Embryonic facial prominence (tissue), 1 donor: ENCODE data around the gene ZBTB7C.

ENCODE experiments used
- DNase-seq: peaks from one replicate; pipeline ENCODE4 v3.0.0-alpha.2; 2016; ENCODE audit errors: extremely low spot score

ZBTB7C gene

GRCh38 chr18:48037481-48038271 is 371.5 kb downstream of the ZBTB7C start:
- DNase-seq, result no peak

DNA sequence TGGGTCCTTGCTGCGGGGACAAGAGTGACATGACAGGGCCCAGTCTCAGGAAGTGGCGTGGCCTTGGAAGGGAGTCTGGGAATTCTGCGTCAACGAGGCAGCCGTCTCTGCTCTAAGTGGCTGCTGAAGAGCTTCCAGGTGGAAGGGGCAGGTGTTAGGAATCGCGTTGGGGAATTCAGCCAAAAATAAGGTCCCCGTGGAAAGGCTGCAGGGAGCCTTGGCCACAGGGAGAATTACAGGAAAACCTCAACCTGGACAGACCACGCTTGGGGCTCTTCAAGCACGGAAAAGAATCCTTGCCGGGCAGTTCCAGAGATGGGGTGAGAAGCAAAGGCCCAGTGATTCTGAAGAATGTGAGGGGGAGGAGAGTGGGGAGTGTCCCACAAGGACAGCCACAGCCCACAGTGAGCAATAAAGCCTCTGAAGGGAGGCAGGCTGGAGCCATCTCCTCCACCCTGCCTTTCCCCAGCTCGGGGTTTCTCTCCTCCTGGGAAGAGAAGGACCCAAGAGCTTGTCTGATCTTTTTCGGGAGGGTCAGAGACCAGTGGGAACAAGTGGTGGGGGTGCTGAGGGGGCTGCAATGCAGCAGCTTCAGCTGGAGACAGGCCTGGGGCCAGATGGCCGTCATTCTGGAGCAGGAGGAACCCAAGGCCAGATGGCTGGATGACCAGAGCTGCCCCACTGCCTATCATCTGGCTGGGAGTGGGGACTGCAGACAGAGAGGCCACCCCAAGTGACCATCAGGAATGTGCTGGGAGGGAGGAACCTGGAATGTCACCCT is 372.4 kb downstream of the ZBTB7C start:
- no peak for DNase-seq

DNA sequence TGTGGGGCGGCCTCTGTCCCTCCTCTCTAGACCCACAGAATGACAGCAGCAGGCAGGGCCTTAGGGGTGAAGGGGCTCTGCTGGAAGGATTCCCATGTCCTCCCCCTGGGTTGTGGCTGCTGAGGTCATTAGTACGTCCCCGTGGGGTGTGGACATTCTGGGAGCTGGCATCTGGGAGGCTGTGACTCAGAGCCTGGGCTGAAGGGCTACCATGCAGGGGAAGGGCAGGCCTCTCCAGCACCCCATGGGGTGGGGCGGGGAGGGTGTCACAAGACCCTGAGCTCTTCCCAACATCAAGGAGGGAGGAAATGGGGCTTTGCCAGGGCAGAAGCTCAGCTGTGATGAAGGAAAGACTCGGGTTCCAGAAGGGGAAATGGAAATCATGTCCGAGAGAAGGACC is 373.0 kb downstream of the ZBTB7C start:
- DNase-seq, result no peak

GRCh38 chr18:48035556-48035860 is 373.7 kb downstream of the ZBTB7C start:
- DNase-seq, result no peak

- DNase-seq, result no peak
Observed at GRCh38 chr18:48034651-48035555, 374.3 kb downstream of the ZBTB7C start.

DNA sequence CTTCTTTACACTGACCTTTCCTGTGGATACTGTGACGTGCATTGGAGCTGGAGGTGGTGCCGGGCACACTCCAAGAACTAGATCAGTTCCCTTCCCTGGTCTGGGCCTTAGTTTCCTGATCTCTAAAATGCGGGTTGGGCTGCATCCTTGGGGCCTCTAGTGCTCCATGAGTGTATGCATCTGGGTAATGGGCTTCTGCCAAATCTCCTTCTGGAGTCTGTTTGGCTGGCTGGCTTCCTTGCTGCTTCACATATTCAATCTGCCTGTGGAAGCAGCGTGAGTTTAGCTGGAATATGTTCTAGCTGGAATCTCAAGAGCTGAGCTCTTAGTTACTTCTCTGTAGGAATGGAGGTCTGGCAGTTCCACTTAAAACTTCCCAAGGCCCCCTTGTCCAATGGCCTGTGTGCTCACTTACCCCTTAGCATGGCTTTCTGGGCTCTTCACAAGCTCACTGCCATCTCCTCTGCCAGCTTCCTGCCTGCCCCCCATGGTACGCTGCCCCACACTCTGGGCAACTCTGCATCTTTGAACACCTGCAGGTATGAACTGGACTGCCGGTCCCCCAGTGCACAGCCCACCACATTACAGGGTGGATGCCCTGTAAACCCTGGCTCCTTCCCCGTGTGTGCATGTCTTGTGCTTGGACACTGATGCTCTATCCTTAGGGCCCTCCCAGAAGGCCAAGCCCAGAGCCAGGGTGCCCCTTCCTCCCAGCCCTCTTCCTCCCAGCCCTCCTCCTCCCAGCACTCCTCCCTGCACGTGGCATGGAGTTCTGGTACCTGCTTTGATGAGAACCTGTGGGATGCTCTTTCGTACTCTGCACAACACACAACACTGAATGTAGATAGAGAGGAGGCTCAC is 375.2 kb downstream of the ZBTB7C start:
- DNase-seq, result no peak

DNA sequence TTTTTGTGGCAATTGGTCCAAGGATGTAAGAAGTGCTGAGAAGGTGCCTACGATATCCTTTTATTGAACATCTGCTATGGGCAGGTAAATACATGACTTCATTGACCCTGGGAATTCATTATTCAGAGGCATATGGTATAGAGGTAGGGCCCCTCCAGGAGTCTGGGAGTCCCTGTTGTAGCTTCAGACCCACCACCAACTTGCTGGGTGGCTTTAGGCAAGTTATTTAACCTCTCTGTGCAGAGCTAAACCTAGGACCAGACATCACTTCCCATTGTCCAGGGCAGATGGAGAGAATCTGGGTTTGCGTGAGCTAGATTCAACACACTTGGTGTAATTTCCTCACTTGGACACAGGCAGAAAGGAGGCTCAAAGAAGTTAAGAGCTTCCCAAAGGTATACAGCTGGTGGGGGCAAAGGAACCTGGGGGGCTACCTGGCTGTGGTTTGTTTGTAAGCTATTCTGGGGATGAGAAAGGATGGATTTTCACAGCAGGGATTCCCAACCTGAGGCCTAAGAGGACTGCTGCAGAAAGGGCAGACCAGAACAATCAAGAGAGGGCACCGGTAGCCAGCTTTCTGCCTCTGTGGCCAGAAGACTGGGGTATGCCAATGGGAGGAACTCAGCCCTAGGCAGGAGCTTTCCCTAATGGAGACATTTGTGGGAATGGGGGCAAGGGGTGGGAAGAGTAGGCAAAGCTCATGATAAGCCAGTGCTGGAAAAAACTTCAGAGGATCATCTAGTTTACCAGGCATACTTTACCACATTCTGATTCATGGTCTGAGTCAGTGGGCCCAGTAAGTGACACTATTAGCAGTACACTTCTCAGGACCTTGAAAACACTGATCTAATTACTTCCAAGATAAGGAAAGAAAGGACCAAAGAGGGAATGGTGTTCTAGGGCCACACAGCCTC is 376.1 kb downstream of the ZBTB7C start:
- no peak for DNase-seq

- no peak for DNase-seq
Observed at GRCh38 chr18:48031641-48032040, 377.5 kb downstream of the ZBTB7C start.

- peak; percentile 37 for DNase-seq
Observed at GRCh38 chr18:48030616-48031480, 378.3 kb downstream of the ZBTB7C start.

DNA sequence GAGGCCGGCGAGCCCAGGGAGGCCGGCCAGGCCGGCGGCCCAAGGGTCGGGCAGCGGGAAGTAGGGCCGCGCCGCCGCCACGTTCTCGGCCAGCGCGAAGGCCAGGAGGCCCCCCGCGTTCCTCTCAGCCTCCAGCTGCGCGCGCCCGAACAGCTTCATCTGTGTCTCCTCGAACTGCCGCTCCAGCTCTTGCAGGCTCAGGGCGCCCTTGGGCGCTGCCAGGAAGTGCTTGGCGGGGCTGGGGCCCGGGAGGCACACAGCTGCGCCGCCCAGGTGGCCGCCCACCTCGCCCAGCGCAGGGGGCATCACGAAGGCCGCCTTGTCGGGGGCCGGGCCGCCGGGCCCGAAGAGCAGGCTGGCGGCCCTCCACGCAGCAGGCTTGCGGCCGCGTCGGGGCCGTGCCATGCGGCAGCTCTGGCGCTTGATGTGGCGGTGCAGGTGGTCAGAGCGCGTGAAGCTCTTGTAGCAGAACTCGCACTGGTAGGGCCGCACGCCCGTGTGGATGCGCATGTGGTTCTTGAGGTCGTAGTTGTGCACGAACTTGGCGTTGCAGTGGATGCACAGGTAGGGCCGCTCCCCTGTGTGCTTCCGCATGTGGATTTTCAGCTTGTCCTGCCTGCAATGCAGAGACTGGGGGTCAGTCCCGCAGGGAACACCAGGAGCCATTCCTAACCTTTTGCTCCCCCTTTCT is 379.7 kb downstream of the ZBTB7C start:
- no peak for DNase-seq

DNA sequence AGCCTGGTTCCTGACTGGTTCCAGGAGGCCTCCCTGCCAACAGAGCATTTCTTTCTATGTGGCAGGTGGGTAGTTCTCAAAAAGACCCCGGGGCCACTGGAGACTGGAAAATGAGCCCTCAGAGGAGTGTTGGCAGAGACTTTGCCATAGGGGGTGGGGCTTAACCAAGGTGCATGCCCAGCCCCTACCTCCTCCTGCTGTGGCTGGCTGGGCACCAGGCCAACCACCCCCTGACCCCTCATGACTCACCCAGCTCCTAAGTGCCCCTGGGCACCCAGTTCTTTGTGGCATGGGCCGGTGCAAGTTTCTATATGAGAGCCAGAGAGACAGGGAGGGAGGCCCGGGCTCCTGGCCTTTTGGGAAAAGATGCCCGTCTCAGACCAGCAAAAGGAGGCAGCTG is 380.5 kb downstream of the ZBTB7C start:
- no peak for DNase-seq

GRCh38 chr18:48028081-48028480 is 381.1 kb downstream of the ZBTB7C start:
- no peak for DNase-seq

DNA sequence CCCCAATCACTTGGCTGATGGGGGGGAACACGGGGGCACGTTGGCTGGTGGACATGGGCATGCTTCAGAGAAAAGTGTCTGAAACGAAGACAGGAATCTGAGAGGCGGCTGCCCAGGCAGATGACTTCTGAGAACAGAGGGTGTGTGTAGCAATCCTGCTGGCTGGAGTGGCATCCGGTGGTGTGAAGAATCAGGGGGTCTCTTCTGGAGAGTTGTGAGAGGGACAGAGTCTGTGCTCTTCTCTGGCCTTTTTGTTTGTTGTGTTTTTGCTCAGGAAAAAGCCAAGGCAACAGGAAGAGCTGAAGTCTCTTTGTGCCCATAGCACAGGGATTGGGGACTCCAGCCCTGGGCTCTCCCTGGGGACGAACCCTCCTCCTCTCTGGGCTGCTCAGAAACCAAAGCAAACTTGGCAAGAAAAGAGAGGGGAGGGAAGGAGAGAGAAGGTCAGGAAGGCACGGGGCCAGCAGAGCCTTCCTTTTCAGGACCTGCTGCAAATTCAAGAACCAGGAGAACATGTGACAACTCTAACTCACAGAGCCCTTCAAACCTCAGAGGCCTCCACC is 381.7 kb downstream of the ZBTB7C start:
- DNase-seq, result no peak

DNA sequence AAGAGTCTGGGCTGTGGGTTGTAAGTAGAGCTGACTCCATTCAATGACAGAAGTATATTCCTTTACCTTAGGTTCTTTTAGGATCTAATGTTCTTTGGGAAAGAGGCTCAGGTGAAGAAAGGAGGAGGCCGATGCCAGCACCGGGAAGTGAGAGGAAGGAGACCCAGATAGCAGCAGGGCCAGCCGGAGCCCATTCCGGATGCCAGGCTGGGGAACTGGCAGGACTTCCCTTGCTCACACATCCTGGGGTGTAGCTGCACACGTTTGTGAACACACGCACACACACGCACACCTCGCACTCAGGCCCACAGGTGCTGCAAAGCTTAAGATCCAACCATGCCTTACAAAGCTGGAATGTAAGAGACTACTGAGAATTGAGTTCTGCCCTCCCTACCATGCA is 383.0 kb downstream of the ZBTB7C start:
- DNase-seq, result no peak

GRCh38 chr18:48024881-48025660 is 384.1 kb downstream of the ZBTB7C start:
- DNase-seq, result no peak

DNA sequence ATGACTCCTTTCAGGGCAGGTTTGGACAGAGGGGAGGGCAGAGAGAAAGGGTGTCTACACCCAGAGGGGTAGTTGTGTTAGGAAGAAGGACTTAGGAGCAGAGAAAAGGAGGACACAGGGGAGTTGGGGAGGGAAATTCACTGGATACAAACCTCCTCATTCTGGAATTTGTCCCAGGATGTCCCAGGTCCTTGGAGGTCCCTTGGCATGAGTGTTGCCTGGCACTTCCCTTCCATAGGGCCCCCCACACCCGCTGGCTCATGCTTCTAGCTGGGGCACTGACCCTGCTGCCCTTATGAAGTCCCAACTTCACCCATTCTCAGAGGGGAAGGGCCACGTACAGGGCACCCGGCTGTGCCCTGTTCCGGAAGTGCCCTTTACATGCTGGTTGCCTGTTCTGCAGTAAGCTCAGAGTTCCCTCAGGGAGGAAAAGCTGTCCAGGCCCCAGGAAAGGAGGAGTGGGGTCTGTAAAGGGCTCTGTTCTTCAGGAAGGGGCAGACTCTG is 385.1 kb downstream of the ZBTB7C start:
- no peak for DNase-seq

- no peak for DNase-seq
Observed at GRCh38 chr18:48023334-48024008, 385.7 kb downstream of the ZBTB7C start.
